Brain microvascular endothelial cell (primary cell): ENCODE results near the gene ZRANB1.
A peak's percentile ranks its signal among the peaks of the same experiment; 100 is the strongest.

Experiments used
- DNase-seq: peaks from one replicate; pipeline ENCODE4 v3.0.0-alpha.2; 2020
- H3K27ac ChIP-seq: fragments of 250-450 bp; sonication (Bioruptor Pico); 2 replicates; pipeline ENCODE4 v1.5.1; 2020; ENCODE audit warnings: mild to moderate bottlenecking, moderate library complexity
- H3K27me3 ChIP-seq: fragments of 250-450 bp; sonication (Bioruptor Pico); replicated peaks from 2 replicates; pipeline ENCODE4 v1.5.1; 2020; ENCODE audit warnings: mild to moderate bottlenecking
- H3K36me3 ChIP-seq: fragments of 250-450 bp; sonication (Bioruptor Pico); replicated peaks from 2 replicates; pipeline ENCODE4 v1.5.1; 2020; ENCODE audit warnings: mild to moderate bottlenecking
- H3K4me3 ChIP-seq: 2 replicates; pipeline ENCODE4 v1.5.1; 2011; ENCODE audit warnings: low read depth, mild to moderate bottlenecking, control low read depth, low read length, moderate library complexity
- in situ Hi-C: cut with HindIII; loops from 2 replicates; pipeline ENCODE4 v1.10.0; 2017; ENCODE audit warnings: low sequenced_read_pairs, low pct_ligation_motif_present
- TF ChIP-seq, protein P1 (sequence below): IDR thresholded peaks from 2 replicates; pipeline ENCODE4 v1.5.1; 2011; ENCODE audit warnings: low read depth, mild to moderate bottlenecking, moderate library complexity, low read length, control low read depth, inconsistent platforms; ENCODE audit errors: missing control alignments

The ZRANB1 gene

GRCh38 chr10:124999433-125000365 is 57.8 kb downstream of the ZRANB1 start:
- H3K4me3 ChIP-seq = no peak overlapping the region
- in situ Hi-C loops = no loop called here
- TF ChIP-seq, protein P1, sequence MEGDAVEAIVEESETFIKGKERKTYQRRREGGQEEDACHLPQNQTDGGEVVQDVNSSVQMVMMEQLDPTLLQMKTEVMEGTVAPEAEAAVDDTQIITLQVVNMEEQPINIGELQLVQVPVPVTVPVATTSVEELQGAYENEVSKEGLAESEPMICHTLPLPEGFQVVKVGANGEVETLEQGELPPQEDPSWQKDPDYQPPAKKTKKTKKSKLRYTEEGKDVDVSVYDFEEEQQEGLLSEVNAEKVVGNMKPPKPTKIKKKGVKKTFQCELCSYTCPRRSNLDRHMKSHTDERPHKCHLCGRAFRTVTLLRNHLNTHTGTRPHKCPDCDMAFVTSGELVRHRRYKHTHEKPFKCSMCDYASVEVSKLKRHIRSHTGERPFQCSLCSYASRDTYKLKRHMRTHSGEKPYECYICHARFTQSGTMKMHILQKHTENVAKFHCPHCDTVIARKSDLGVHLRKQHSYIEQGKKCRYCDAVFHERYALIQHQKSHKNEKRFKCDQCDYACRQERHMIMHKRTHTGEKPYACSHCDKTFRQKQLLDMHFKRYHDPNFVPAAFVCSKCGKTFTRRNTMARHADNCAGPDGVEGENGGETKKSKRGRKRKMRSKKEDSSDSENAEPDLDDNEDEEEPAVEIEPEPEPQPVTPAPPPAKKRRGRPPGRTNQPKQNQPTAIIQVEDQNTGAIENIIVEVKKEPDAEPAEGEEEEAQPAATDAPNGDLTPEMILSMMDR = no peak
- H3K27me3 ChIP-seq = no peaks in the 10 kb centered on the region
- H3K27ac ChIP-seq = peak overlapping the region; percentile 68
- peak; percentile 81 for DNase-seq
- H3K36me3 ChIP-seq = peaks cover 36% of the 10 kb centered on the region

GRCh38 chr10:125000366-125001312 is 58.7 kb downstream of the ZRANB1 start:
- Histone ChIP-seq H3K27ac (no peak overlapping the region), H3K4me3 (no peak overlapping the region), H3K27me3 (no peaks in the 10 kb centered on the region), H3K36me3 (peaks cover 27% of the 10 kb centered on the region)
- no peak for DNase-seq
- in situ Hi-C loops = no loop called here
- TF ChIP-seq, protein P1 = peak; percentile 56

GRCh38 chr10:125001313-125002046 is 59.6 kb downstream of the ZRANB1 start:
- Histone ChIP-seq H3K27me3 (no peaks in the 10 kb centered on the region), H3K36me3 (peaks cover 22% of the 10 kb centered on the region), H3K27ac (no peak overlapping the region), H3K4me3 (no peak overlapping the region)
- in situ Hi-C loops = no loop called here
- DNase-seq = no peak
- TF ChIP-seq, protein P1 = no peak

DNA sequence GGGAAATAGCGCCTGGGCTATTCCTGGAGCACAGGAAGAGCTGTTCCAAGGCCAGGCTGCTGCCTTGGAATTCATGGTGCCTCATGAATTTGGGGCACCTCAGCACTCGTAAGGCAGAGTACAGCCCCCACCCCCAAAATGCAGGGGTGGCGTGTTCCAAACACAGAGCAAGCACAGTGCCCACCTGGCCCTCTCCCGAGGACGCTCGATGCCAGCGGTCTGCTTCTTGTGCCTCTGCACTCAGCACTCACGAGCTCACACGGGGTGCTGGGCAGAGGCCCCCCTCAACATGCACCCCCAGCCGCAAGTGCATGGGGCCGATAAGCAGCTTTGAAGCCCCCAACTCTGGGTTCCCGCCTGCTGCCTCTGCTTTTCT is 60.1 kb downstream of the ZRANB1 start:
- peaks cover 17% of the 10 kb centered on the region for H3K36me3 ChIP-seq
- no peak overlapping the region for H3K4me3 ChIP-seq
- no peak for DNase-seq
- TF ChIP-seq, protein P1 = no peak
- H3K27ac ChIP-seq = no peak overlapping the region
- in situ Hi-C loops = no loop called here
- no peaks in the 10 kb centered on the region for H3K27me3 ChIP-seq

DNA sequence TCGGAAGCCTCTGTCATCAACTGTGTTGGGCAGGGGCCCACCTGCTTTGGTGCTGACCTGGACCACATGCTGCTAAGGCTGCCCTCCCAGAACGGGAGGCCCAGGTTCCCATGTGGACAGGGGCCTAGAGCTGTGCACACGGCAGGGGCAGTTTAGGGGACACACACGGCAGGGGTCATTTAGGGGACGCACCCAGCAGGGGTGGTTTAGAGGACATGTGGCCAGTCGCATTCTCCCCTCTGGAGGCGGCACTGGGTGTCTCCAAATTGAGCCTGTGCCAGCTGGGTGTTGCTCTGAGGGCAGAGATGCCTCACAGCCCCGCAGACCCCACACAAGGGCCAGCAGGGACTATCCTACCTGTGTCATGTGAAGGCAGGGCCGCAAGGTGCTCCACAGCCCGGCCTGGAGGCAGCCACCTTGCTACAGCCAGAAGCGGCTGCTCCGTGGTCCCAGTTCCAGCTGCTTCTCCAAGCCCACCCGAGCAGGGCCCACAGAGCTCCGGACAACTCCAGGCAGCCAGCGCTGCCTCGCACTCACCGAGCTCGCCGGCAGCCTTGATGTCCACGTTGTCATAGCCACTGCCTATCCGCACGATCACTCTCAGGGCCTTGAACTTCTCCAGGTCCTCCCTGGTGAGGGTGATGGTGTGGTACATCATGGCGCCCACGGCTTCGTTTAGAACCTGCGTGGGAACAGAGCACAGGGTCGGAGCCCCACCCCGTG is 60.7 kb downstream of the ZRANB1 start:
- in situ Hi-C loops = no loop called here
- DNase-seq = no peak
- no peak overlapping the region for H3K27ac ChIP-seq
- no peaks in the 10 kb centered on the region for H3K27me3 ChIP-seq
- no peak overlapping the region for H3K4me3 ChIP-seq
- TF ChIP-seq, protein P1 = no peak
- peaks cover 11% of the 10 kb centered on the region for H3K36me3 ChIP-seq
